Activated T-helper 1 cell treated with anti-CD3 and anti-CD28 coated beads, Interleukin-12 subunit alpha, Interleukin-12 subunit beta, Interleukin-2, Interleukin-4 antibody, amounts not matched to agents 30 ng/mL and 10 ng/mL and 1 ng/mL, durations not matched to agents 14 hours and 24 hours and 36 hours (primary cell): Measurements from ENCODE around the gene ZNF540. TPM values are rescaled to one million over a fixed set of nuclear protein-coding genes. Genes with fewer than 3 reads are reported as not detected.

ENCODE experiments used
- DNase-seq: peaks from one replicate; pipeline ENCODE4 v3.0.0; 2021; ENCODE audit warnings: low spot score
- H3K27ac Mint-ChIP-seq: one replicate; pipeline ENCODE4 v1.8.0; 2021; ENCODE audit warnings: mild to moderate bottlenecking, mixed read lengths
- H3K27me3 Mint-ChIP-seq: one replicate; pipeline ENCODE4 v1.8.0; 2022; ENCODE audit warnings: mild to moderate bottlenecking, moderate library complexity, mixed read lengths; ENCODE audit not compliant: insufficient read depth
- H3K36me3 Mint-ChIP-seq: one replicate; pipeline ENCODE4 v1.8.0; 2021; ENCODE audit warnings: low read depth, mixed read lengths
- H3K4me1 Mint-ChIP-seq: one replicate; pipeline ENCODE4 v1.8.0; 2021; ENCODE audit warnings: low read depth, mixed read lengths
- H3K4me3 Mint-ChIP-seq: one replicate; pipeline ENCODE4 v1.8.0; 2021; ENCODE audit warnings: mild to moderate bottlenecking, moderate library complexity, mixed read lengths
- H3K9me3 Mint-ChIP-seq: one replicate; pipeline ENCODE4 v1.8.0; 2021; ENCODE audit warnings: mixed read lengths
- intact Hi-C: fragments of 100-400 bp; cut with micrococcal nuclease; formaldehyde crosslinking; loops from one replicate; pipeline ENCODE4 v1.15.1; 2024
- total RNA-seq: library from RNA; stranded (reverse); gene quantifications from 2 replicates; pipeline ENCODE4 v1.2.3, GENCODE V29; 2022

ZNF540 gene
- 0.39 and 0.70 TPM in 2 replicates for total RNA-seq

- Mint-ChIP-seq H3K27me3 (no peaks in the 10 kb centered on the region), H3K4me3 (peak within 1 kb of the TSS; percentile 88), H3K36me3 (no peaks in the 10 kb centered on the region), H3K9me3 (peaks cover 48% of the 10 kb centered on the region), H3K4me1 (peaks cover 24% of the 10 kb centered on the region), H3K27ac (peak within 1 kb of the TSS; percentile 91)
- DNase-seq = peak; percentile 81
- intact Hi-C loops = loop anchor here (1.0 to 5.0 kb wide), 11 partner anchors 61 to 742 kb away; partner anchors contain the start of genes SIPA1L3, WDR87, ZFP30 and ZNF345
Measured at GRCh38 chr19:37594304-37594981, at the start of gene ZNF540, which contains the start of gene ZNF571. TSS of gene ZNF540 (plus strand) at chr19:37594876. CDS start at chr19:37598448, 3,572 bp downstream. TSS of gene ZNF571 (minus strand) at chr19:37594792. CDS start at chr19:37586676, 8,116 bp downstream.

GRCh38 chr19:37551129-37551993, 43.3 kb upstream of the ZNF540 start:
- peaks cover 63% of the 10 kb centered on the region for H3K9me3 Mint-ChIP-seq
- intact Hi-C loops = no loop called here
- peaks cover 2% of the 10 kb centered on the region for H3K36me3 Mint-ChIP-seq

GRCh38 chr19:37563518-37563917, 31.2 kb upstream of the ZNF540 start:
- H3K4me3 Mint-ChIP-seq = no peak overlapping the region
- no peaks in the 10 kb centered on the region for H3K4me1 Mint-ChIP-seq
- H3K9me3 Mint-ChIP-seq = peaks cover 76% of the 10 kb centered on the region
- no peaks in the 10 kb centered on the region for H3K27me3 Mint-ChIP-seq
- no peak overlapping the region for H3K27ac Mint-ChIP-seq
- H3K36me3 Mint-ChIP-seq = no peaks in the 10 kb centered on the region
- intact Hi-C loops = no loop called here
- no peak for DNase-seq

More at GRCh38 chr19:37551129-37551993, 43.3 kb upstream of the ZNF540 start:
- Mint-ChIP-seq H3K4me3 (peak overlapping the region; percentile 90), H3K27me3 (no peaks in the 10 kb centered on the region), H3K4me1 (no peaks in the 10 kb centered on the region), H3K27ac (peak overlapping the region; percentile 87)
- DNase-seq = peak; percentile 30

- H3K36me3 Mint-ChIP-seq = no peaks in the 10 kb centered on the region
- no peaks in the 10 kb centered on the region for H3K4me1 Mint-ChIP-seq
- H3K27me3 Mint-ChIP-seq = no peaks in the 10 kb centered on the region
- no peak overlapping the region for H3K27ac Mint-ChIP-seq
- intact Hi-C loops = no loop called here
- no peak for DNase-seq
- no peak overlapping the region for H3K4me3 Mint-ChIP-seq
- peaks cover 76% of the 10 kb centered on the region for H3K9me3 Mint-ChIP-seq
Measured at GRCh38 chr19:37564624-37565369, 29.9 kb upstream of the ZNF540 start.

DNA sequence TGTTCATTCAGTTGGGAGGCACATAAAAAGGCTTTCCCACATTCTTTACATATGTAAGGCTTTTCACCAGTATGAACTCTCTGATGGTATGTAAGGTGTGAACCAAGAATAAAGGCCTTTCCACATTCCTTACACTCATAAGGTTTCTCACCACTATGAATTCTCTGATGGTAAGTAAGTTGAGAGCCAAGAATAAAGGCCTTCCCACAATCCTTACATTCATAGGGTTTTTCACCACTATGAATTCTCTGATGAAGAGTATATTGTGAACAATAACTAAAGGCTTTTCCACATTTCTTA, 29.4 kb upstream of the ZNF540 start:
- Mint-ChIP-seq H3K9me3 (peaks cover 81% of the 10 kb centered on the region), H3K27ac (no peak overlapping the region), H3K36me3 (peaks cover 2% of the 10 kb centered on the region), H3K4me1 (no peaks in the 10 kb centered on the region), H3K27me3 (no peaks in the 10 kb centered on the region), H3K4me3 (no peak overlapping the region)
- intact Hi-C loops = no loop called here
- DNase-seq = no peak

GRCh38 chr19:37572203-37572602, 22.5 kb upstream of the ZNF540 start:
- H3K36me3 Mint-ChIP-seq = peaks cover 2% of the 10 kb centered on the region
- no peaks in the 10 kb centered on the region for H3K4me1 Mint-ChIP-seq
- DNase-seq = no peak
- H3K27ac Mint-ChIP-seq = no peak overlapping the region
- H3K9me3 Mint-ChIP-seq = peaks cover 65% of the 10 kb centered on the region
- no peaks in the 10 kb centered on the region for H3K27me3 Mint-ChIP-seq
- no peak overlapping the region for H3K4me3 Mint-ChIP-seq
- intact Hi-C loops = no loop called here

DNA sequence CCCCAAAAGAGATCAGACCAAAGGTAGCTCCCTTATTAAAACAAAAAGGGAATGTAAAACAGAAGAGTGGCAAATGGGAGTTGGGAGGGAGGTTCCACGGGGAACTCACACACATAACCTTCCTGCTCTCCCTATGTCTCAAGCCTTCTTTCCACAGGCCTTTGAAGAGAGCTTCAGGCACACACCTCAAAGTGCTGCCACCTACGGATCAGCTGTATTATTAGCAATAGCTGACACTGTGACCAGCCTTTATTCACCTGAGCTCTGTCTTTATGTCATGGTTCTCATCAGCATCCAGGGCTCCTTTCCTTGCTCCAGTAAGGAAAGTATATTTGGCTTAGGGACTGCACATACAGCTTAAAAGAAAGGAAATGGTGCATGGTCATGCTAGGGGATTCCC, 11.3 kb upstream of the ZNF540 start:
- no peak for DNase-seq
- no peak overlapping the region for H3K27ac Mint-ChIP-seq
- H3K4me3 Mint-ChIP-seq = no peak overlapping the region
- peaks cover 12% of the 10 kb centered on the region for H3K36me3 Mint-ChIP-seq
- no peaks in the 10 kb centered on the region for H3K27me3 Mint-ChIP-seq
- intact Hi-C loops = no loop called here
- peaks cover 57% of the 10 kb centered on the region for H3K9me3 Mint-ChIP-seq
- H3K4me1 Mint-ChIP-seq = no peaks in the 10 kb centered on the region

- intact Hi-C loops = loop anchor here (1.0 to 5.0 kb wide), 11 partner anchors 61 to 742 kb away; partner anchors contain the start of genes SIPA1L3, WDR87, ZFP30 and ZNF345
- no peaks in the 10 kb centered on the region for H3K36me3 Mint-ChIP-seq
- peak overlapping the region; percentile 91 for H3K27ac Mint-ChIP-seq
- peaks cover 51% of the 10 kb centered on the region for H3K9me3 Mint-ChIP-seq
- no peaks in the 10 kb centered on the region for H3K27me3 Mint-ChIP-seq
- peaks cover 24% of the 10 kb centered on the region for H3K4me1 Mint-ChIP-seq
- DNase-seq = no peak
- peak overlapping the region; percentile 88 for H3K4me3 Mint-ChIP-seq
Measured at GRCh38 chr19:37593996-37594303, 726 bp upstream of the ZNF540 start.

DNA sequence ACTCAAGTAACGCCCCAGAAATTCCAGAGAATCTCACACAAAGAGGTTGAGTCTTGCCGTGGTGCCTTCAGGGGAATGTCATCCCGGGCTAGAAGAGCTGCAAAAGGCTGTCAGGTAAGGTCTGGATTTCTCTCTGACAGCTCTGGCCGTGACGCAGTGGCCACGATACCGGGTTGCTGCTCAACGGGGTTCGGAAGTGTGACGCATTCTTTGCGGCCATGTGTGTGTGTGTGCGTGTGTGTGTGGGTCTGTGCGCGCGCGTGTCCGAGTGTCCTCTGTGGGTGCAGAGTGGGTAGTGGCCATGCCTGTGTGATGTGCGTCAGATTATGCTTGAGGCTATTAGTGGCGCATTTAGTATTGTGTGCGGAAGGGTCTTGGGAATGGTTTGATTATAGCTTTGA, 306 bp downstream of the ZNF540 start:
- H3K4me3 Mint-ChIP-seq = peak overlapping the region; percentile 88
- intact Hi-C loops = loop anchor here (1.0 to 5.0 kb wide), 11 partner anchors 60 to 743 kb away; partner anchors contain the start of genes SIPA1L3, WDR87, ZFP30 and ZNF345
- H3K36me3 Mint-ChIP-seq = no peaks in the 10 kb centered on the region
- no peaks in the 10 kb centered on the region for H3K27me3 Mint-ChIP-seq
- peak; percentile 35 for DNase-seq
- H3K4me1 Mint-ChIP-seq = peaks cover 24% of the 10 kb centered on the region
- peaks cover 52% of the 10 kb centered on the region for H3K9me3 Mint-ChIP-seq
- H3K27ac Mint-ChIP-seq = peak overlapping the region; percentile 91

DNA sequence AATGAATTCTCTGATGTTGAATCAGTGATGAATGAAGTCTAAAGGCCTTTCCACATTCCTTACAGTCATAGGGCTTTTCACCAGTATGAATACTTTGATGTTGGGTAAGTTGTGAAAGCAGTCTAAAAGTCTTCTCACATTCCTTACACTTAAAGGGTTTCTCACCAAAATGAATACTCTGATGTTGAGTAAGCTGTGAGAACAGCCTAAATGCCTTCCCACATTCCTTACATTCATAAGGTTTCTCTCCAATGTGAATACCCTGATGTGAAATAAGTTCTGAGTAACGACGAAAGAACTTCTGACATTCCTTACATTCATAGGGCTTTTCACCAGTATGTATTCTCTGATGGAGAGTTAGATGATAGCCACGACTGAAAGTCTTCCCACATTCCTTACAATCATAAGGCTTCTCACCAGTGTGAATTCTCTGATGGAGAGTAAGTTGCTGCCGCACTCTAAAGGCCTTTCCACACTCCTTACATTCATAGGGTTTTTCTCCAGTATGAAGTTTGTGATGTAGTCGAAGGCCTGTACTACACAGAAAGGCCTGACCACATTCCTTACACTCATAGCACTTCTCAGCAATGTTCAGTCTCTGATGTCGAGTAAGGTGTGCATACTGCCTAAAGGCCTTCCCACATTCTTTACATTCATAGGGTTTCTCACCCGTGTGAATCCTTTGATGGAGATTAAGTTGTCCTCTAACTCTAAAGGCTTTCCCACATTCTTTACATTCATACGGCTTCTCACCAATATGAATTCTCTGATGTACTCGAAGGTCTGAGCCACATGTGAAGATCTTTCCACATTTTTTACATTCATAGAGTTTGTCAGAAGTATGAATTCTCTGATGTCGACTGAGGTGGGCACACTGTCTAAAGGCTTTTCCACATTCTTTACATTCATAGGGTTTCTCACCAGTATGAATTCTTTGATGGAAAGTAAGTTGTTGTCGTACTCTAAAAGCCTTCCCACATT, 40.7 kb downstream of the ZNF540 start:
- no peak overlapping the region for H3K4me3 Mint-ChIP-seq
- no peak overlapping the region for H3K27ac Mint-ChIP-seq
- H3K4me1 Mint-ChIP-seq = no peaks in the 10 kb centered on the region
- H3K27me3 Mint-ChIP-seq = no peaks in the 10 kb centered on the region
- no peak for DNase-seq
- peaks cover 42% of the 10 kb centered on the region for H3K36me3 Mint-ChIP-seq
- peaks cover 67% of the 10 kb centered on the region for H3K9me3 Mint-ChIP-seq
- intact Hi-C loops = no loop called here

GRCh38 chr19:37654118-37654517, 59.4 kb downstream of the ZNF540 start:
- no peak for DNase-seq
- peak overlapping the region; percentile 90 for H3K4me3 Mint-ChIP-seq
- peaks cover 29% of the 10 kb centered on the region for H3K36me3 Mint-ChIP-seq
- peak overlapping the region; percentile 93 for H3K27ac Mint-ChIP-seq
- intact Hi-C loops = loop anchor here (2.0 to 10.0 kb wide), 3 partner anchors 65 to 575 kb away; partner anchors contain the start of genes ZNF420 and ZNF607
- peaks cover 29% of the 10 kb centered on the region for H3K9me3 Mint-ChIP-seq
- H3K4me1 Mint-ChIP-seq = peaks cover 28% of the 10 kb centered on the region
- no peaks in the 10 kb centered on the region for H3K27me3 Mint-ChIP-seq
